ENCODE results near the gene IFT88. TPM values are rescaled to one million over a fixed set of nuclear protein-coding genes. Genes with fewer than 3 reads are reported as not detected.

IFT88 gene
- total RNA-seq, 1 donor, result 21.1 TPM

- H3K4me3 ChIP-seq (ENCODE audit: low read depth, low read length), result peak within 1 kb of the TSS; percentile 80
- TF ChIP-seq CTCF (IDR thresholded peaks at IDR 0.05; ENCODE audit: insufficient read depth, low read length), result no peak
- DNase-seq (ENCODE audit: low read depth), result peak; percentile 48
These were observed 41.1 kb upstream of the IFT88 start, which contains the start of gene CRYL1 for GRCh38 chr13:20525601-20526544. Gene CRYL1, minus strand, starts transcription at chr13:20525857. Its CDS starts 63 bp downstream, at chr13:20525794.

- TF ChIP-seq CTCF (IDR thresholded peaks at IDR 0.05; ENCODE audit: insufficient read depth, low read length), result no peak
- peak overlapping the region; percentile 80 for H3K4me3 ChIP-seq (ENCODE audit: low read depth, low read length)
- DNase-seq (ENCODE audit: low read depth), result peak; percentile 32
These were observed 40.3 kb upstream of the IFT88 start for GRCh38 chr13:20526664-20527063.

- no peak for TF ChIP-seq CTCF (IDR thresholded peaks at IDR 0.05; ENCODE audit: insufficient read depth, low read length)
- H3K4me3 ChIP-seq (ENCODE audit: low read depth, low read length), result no peak overlapping the region
- DNase-seq (ENCODE audit: low read depth), result peak; percentile 27
These were observed 38.5 kb upstream of the IFT88 start for GRCh38 chr13:20528452-20528851.

GRCh38 chr13:20534038-20534608, 32.8 kb upstream of the IFT88 start:
- DNase-seq (ENCODE audit: low read depth), result no peak
- TF ChIP-seq CTCF (IDR thresholded peaks at IDR 0.05; ENCODE audit: insufficient read depth, low read length), result no peak

GRCh38 chr13:20536992-20537391, 30.0 kb upstream of the IFT88 start:
- no peak overlapping the region for H3K4me3 ChIP-seq (ENCODE audit: low read depth, low read length)
- no peak for DNase-seq (ENCODE audit: low read depth)
- TF ChIP-seq CTCF (IDR thresholded peaks at IDR 0.05; ENCODE audit: insufficient read depth, low read length), result no peak

More at GRCh38 chr13:20534038-20534608, 32.8 kb upstream of the IFT88 start:
- H3K4me3 ChIP-seq (ENCODE audit: low read depth, low read length), result no peak overlapping the region

- TF ChIP-seq CTCF (IDR thresholded peaks at IDR 0.05; ENCODE audit: insufficient read depth, low read length), result no peak
- no peak overlapping the region for H3K4me3 ChIP-seq (ENCODE audit: low read depth, low read length)
- no peak for DNase-seq (ENCODE audit: low read depth)
These were observed 22.6 kb upstream of the IFT88 start for GRCh38 chr13:20544201-20544923.
